ENCODE data around the gene RHCG.
"Not testable (repeated sequence)": the region's sequence is repeated elsewhere in the genome, so short reads cannot be mapped to it uniquely, and the experiment has no call there.

RHCG gene

GRCh38 chr15:89477411-89478242, 18.8 kb downstream of the RHCG start:
- DNase-seq (ENCODE audit: low read depth in 2 of 2) = no peak

GRCh38 chr15:89475661-89476060, 20.7 kb downstream of the RHCG start:
- no peak for DNase-seq (ENCODE audit: low read depth in 2 of 2)

- DNase-seq (ENCODE audit: low read depth in 2 of 2) = no peak
Measured at GRCh38 chr15:89472785-89473256, 23.6 kb downstream of the RHCG start.

- DNase-seq (ENCODE audit: low read depth in 2 of 2) = no peak
Measured at GRCh38 chr15:89469426-89470096, 26.8 kb downstream of the RHCG start.

- DNase-seq (ENCODE audit: low read depth in 2 of 2) = not testable (repeated sequence)
Measured at GRCh38 chr15:89468813-89469212, 27.6 kb downstream of the RHCG start.

- no peak for DNase-seq (ENCODE audit: low read depth in 2 of 2)
Measured at GRCh38 chr15:89463113-89463512, 33.3 kb downstream of the RHCG start.

GRCh38 chr15:89462198-89462912, 34.0 kb downstream of the RHCG start:
- DNase-seq (ENCODE audit: low read depth in 2 of 2) = no peak

GRCh38 chr15:89461386-89461785, 35.0 kb downstream of the RHCG start:
- DNase-seq (ENCODE audit: low read depth in 2 of 2) = no peak

- no peak for DNase-seq (ENCODE audit: low read depth in 2 of 2)
Measured at GRCh38 chr15:89460048-89460447, 36.3 kb downstream of the RHCG start.

- DNase-seq (ENCODE audit: low read depth in 2 of 2) = no peak
Measured at GRCh38 chr15:89459271-89460038, 36.9 kb downstream of the RHCG start.

- DNase-seq (ENCODE audit: low read depth in 2 of 2) = no peak
Measured at GRCh38 chr15:89458440-89458839, 37.9 kb downstream of the RHCG start.

- no peak for DNase-seq (ENCODE audit: low read depth in 2 of 2)
Measured at GRCh38 chr15:89457086-89457485, 39.3 kb downstream of the RHCG start.

- no peak for DNase-seq (ENCODE audit: low read depth in 2 of 2)
Measured at GRCh38 chr15:89455535-89455934, 40.8 kb downstream of the RHCG start.

GRCh38 chr15:89452330-89452836, 44.0 kb downstream of the RHCG start:
- no peak for DNase-seq (ENCODE audit: low read depth in 2 of 2)

GRCh38 chr15:89451846-89452245, 44.5 kb downstream of the RHCG start:
- DNase-seq (ENCODE audit: low read depth in 2 of 2) = no peak

GRCh38 chr15:89450076-89451006, 46.0 kb downstream of the RHCG start:
- no peak for DNase-seq (ENCODE audit: low read depth in 2 of 2)

- DNase-seq (ENCODE audit: low read depth in 2 of 2) = no peak
Measured at GRCh38 chr15:89448825-89449224, 47.6 kb downstream of the RHCG start.

- DNase-seq (ENCODE audit: low read depth in 2 of 2) = no peak
Measured at GRCh38 chr15:89447676-89448075, 48.7 kb downstream of the RHCG start.

- no peak for DNase-seq (ENCODE audit: low read depth in 2 of 2)
Measured at GRCh38 chr15:89446255-89446891, 50.0 kb downstream of the RHCG start.

GRCh38 chr15:89445518-89445917, 50.9 kb downstream of the RHCG start:
- DNase-seq (ENCODE audit: low read depth in 2 of 2) = no peak

Data from stimulated activated CD8-positive, alpha-beta memory T cell treated with anti-CD3 and anti-CD28 coated beads, Interleukin-15, amount 100 ng/mL, for 4 hours (primary cell).